Loucy (cell line): ENCODE data around the gene RPS6KA1.

Source experiments
- H2AFZ ChIP-seq: fragments of 200-600 bp; sonication (generic); 2 replicates; pipeline ENCODE4 v1.6.0; 2016; ENCODE audit warnings: antibody characterized with exemption, mild to moderate bottlenecking, low read length, moderate library complexity
- H3F3A ChIP-seq: fragments of 200-600 bp; 2 replicates; pipeline ENCODE4 v1.6.0; 2016; ENCODE audit warnings: antibody characterized with exemption, low read depth, mild to moderate bottlenecking
- H3K27me3 ChIP-seq: fragments of 200-600 bp; sonication (generic); 2 replicates; pipeline ENCODE4 v1.6.1; 2014; ENCODE audit warnings: low read length, mild to moderate bottlenecking; ENCODE audit not compliant: insufficient read depth, poor library complexity, severe bottlenecking
- H3K36me3 ChIP-seq: fragments of 200-600 bp; sonication (generic); 2 replicates; pipeline ENCODE4 v1.6.1; 2016; ENCODE audit warnings: low read length; ENCODE audit not compliant: insufficient read depth
- H3K4me1 ChIP-seq: fragments of 200-600 bp; sonication (generic); 2 replicates; pipeline ENCODE4 v1.5.1; 2014; ENCODE audit warnings: low read length, mild to moderate bottlenecking; ENCODE audit not compliant: insufficient read depth, poor library complexity, severe bottlenecking
- H3K4me2 ChIP-seq: fragments of 200-600 bp; sonication (generic); 2 replicates; pipeline ENCODE4 v1.6.0; 2014; ENCODE audit warnings: antibody characterized with exemption, low read length, low read depth, mild to moderate bottlenecking; ENCODE audit not compliant: poor library complexity, severe bottlenecking
- H3K4me3 ChIP-seq: fragments of 200-600 bp; sonication (generic); 2 replicates; pipeline ENCODE4 v1.5.1; 2014; ENCODE audit warnings: low read length, mild to moderate bottlenecking, mixed read lengths; ENCODE audit not compliant: poor library complexity, severe bottlenecking
- H3K79me2 ChIP-seq: fragments of 200-600 bp; sonication (generic); 2 replicates; pipeline ENCODE4 v1.6.1; 2014; ENCODE audit warnings: low read length; ENCODE audit not compliant: insufficient read depth
- H3K9ac ChIP-seq: fragments of 200-600 bp; sonication (generic); 2 replicates; pipeline ENCODE4 v1.6.0; 2014; ENCODE audit warnings: mild to moderate bottlenecking, low read depth, low read length, moderate library complexity; ENCODE audit not compliant: poor library complexity, severe bottlenecking
- H3K9me2 ChIP-seq: fragments of 200-600 bp; sonication (generic); replicated peaks from 2 replicates; pipeline ENCODE4 v1.6.1; 2016; ENCODE audit warnings: low read depth, low read length, mixed read lengths
- H3K9me3 ChIP-seq: fragments of 200-600 bp; sonication (generic); 2 replicates; pipeline ENCODE4 v1.6.1; 2014; ENCODE audit warnings: mild to moderate bottlenecking, antibody characterized with exemption, low read length, low read depth; ENCODE audit not compliant: insufficient read depth
- H4K20me1 ChIP-seq: fragments of 200-600 bp; sonication (generic); 2 replicates; pipeline ENCODE4 v1.6.0; 2014; ENCODE audit warnings: antibody characterized with exemption, low read length, mild to moderate bottlenecking; ENCODE audit not compliant: insufficient read depth, poor library complexity, severe bottlenecking
- EZH2phosphoT487 ChIP-seq: fragments of 200-600 bp; IDR thresholded peaks from 2 replicates; pipeline ENCODE4 v1.6.1; 2018; ENCODE audit warnings: antibody characterized with exemption, mild to moderate bottlenecking, moderate library complexity, borderline replicate concordance
- TF ChIP-seq, protein P1 (sequence below): fragments of 200-600 bp; sonication (generic); conservative IDR thresholded peaks from 2 replicates; pipeline ENCODE4 v1.5.1; 2014; ENCODE audit warnings: mild to moderate bottlenecking, antibody characterized with exemption, low read length

Gene RPS6KA1

DNA sequence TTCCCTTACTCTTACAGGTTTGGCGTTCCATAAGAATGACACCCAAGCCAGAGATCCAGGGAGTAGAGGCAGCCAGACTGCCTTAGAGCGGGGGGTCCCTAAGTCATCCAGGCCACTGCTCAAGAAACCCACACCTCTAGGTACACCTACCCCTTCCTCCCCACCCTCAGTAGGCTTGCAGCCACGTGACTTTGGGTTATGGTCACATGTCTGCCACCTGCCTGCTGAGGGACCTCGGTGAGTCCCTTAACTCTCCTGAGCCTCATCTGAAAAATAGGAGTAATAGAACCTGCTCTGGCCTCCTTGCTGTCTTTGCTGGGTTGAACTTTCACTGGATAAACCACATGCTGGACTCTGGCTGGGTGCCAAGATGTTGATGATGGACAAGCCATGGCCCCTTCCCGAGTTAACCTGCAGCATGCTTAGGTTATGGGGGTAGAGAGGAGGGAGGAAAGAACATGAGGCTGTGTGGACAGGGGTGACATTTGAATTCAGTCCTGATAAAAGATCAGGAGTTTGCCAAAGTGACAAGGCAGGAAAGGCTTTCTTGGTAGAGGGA, 4.5 kb downstream of the RPS6KA1 start:
- H3K79me2 ChIP-seq = peaks cover 14% of the 10 kb centered on the region; the same call in 1 of the 2 replicates
- no peak overlapping the region for H3K4me3 ChIP-seq
- H3K9ac ChIP-seq = no peak overlapping the region
- H2AFZ ChIP-seq = no peak overlapping the region
- H3K4me1 ChIP-seq = peaks cover 41% of the 10 kb centered on the region
- H4K20me1 ChIP-seq = peaks cover 8% of the 10 kb centered on the region
- H3K9me2 ChIP-seq = no peaks in the 10 kb centered on the region
- H3K9me3 ChIP-seq = no peaks in the 10 kb centered on the region
- TF ChIP-seq, protein P1, sequence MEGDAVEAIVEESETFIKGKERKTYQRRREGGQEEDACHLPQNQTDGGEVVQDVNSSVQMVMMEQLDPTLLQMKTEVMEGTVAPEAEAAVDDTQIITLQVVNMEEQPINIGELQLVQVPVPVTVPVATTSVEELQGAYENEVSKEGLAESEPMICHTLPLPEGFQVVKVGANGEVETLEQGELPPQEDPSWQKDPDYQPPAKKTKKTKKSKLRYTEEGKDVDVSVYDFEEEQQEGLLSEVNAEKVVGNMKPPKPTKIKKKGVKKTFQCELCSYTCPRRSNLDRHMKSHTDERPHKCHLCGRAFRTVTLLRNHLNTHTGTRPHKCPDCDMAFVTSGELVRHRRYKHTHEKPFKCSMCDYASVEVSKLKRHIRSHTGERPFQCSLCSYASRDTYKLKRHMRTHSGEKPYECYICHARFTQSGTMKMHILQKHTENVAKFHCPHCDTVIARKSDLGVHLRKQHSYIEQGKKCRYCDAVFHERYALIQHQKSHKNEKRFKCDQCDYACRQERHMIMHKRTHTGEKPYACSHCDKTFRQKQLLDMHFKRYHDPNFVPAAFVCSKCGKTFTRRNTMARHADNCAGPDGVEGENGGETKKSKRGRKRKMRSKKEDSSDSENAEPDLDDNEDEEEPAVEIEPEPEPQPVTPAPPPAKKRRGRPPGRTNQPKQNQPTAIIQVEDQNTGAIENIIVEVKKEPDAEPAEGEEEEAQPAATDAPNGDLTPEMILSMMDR = no peak
- TF ChIP-seq EZH2phosphoT487 = no peak
- no peaks in the 10 kb centered on the region for H3K27me3 ChIP-seq
- no peaks in the 10 kb centered on the region for H3K36me3 ChIP-seq
- peak overlapping the region; percentile 45 for H3K4me2 ChIP-seq
- H3F3A ChIP-seq = no peaks in the 10 kb centered on the region

DNA sequence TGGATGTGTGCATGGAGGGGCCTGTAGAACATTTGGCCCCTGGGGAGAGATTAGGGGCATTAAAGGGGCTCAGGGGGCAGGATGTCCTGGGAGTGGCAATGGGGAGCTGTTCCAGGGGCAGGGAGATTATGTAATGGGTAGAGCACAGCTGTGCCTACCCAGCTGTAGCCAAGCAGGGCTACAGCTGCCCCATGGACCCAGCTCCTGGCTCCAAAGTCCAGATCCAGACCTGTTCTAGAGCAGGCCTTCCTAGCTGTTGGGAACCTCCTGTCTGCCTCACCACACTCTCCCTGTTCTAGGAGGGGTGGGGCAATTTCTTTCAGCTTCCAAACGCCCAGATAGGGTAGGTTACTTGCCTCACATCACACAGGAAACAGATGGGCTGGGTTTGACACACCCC, 5.6 kb downstream of the RPS6KA1 start:
- Histone ChIP-seq H3F3A (no peaks in the 10 kb centered on the region), H4K20me1 (peaks cover 8% of the 10 kb centered on the region), H3K9me2 (no peaks in the 10 kb centered on the region), H3K36me3 (no peaks in the 10 kb centered on the region), H3K27me3 (no peaks in the 10 kb centered on the region), H3K4me1 (peaks cover 42% of the 10 kb centered on the region), H3K9ac (peak overlapping the region; percentile 34), H3K9me3 (no peaks in the 10 kb centered on the region), H3K4me2 (peak overlapping the region; percentile 45), H2AFZ (no peak overlapping the region), H3K4me3 (no peak overlapping the region), H3K79me2 (peaks cover 11% of the 10 kb centered on the region; the same call in 1 of the 2 replicates)
- no peak for TF ChIP-seq EZH2phosphoT487
- TF ChIP-seq, protein P1 = no peak

DNA sequence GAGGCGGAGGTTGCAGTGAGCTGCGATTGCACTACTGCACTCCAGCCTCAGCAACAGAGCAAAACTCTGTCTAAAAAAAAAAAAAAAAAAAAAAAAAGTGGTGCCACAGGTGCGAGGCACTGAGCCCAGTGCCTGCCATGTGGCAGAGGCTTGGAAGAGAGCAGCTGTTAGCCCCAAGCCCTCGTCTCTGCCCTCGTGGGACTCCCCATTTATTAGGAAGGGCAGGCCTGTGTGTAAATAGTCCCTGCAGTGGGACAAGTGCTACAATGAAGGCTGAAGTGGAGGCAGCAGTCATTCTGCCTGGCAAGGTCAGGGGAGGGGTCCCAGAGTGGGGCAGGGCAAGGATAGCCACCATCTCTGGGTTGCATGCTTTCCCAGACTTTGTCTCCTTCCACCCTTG, 6.5 kb downstream of the RPS6KA1 start:
- TF ChIP-seq EZH2phosphoT487 = no peak
- TF ChIP-seq, protein P1 = no peak

More for the DNA sequence above, 6.5 kb downstream of the RPS6KA1 start:
- Histone ChIP-seq H3K27me3 (no peaks in the 10 kb centered on the region), H3K4me3 (no peak overlapping the region), H4K20me1 (no peaks in the 10 kb centered on the region), H3F3A (no peaks in the 10 kb centered on the region), H3K9me3 (no peaks in the 10 kb centered on the region), H2AFZ (no peak overlapping the region), H3K9ac (no peak overlapping the region), H3K9me2 (no peaks in the 10 kb centered on the region), H3K36me3 (no peaks in the 10 kb centered on the region), H3K4me1 (peaks cover 37% of the 10 kb centered on the region), H3K4me2 (no peak overlapping the region), H3K79me2 (peaks cover 6% of the 10 kb centered on the region; the same call in 1 of the 2 replicates)
